SIG-M5 treated with dmso at 0.1 percent for 504 hours (cell line): Measurements from ENCODE around the gene OLFM2.
A peak's percentile ranks its signal among the peaks of the same experiment; 100 is the strongest.
"Not testable (repeated sequence)": the region's sequence is repeated elsewhere in the genome, so short reads cannot be mapped to it uniquely, and the experiment has no call there.

Experiments used
- DNase-seq: peaks from one replicate; lab custom pipeline; 2025; ENCODE audit not compliant: unreplicated experiment; lab: John Stamatoyannopoulos, UW

The OLFM2 gene

DNA sequence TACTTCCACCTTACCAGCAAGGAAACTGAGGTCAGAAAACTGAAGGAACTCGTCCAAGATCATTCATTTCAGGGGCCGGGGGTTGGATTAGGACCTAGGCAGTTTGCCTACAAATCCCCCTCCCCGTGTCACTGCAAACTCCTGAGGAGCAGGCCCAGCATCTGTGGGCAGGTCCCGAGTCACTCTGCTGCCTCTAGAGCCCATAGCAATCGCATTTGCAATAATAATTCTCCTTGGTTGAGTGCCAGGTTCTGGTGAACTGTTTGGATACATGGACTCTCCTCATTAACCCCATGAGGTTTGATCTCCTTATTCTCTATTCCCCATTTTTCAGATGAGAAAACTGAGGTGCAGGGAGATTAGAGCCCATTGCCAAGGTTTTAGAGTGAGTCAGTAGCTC, 100.3 kb downstream of the OLFM2 start:
- DNase-seq: peak; percentile 17

DNA sequence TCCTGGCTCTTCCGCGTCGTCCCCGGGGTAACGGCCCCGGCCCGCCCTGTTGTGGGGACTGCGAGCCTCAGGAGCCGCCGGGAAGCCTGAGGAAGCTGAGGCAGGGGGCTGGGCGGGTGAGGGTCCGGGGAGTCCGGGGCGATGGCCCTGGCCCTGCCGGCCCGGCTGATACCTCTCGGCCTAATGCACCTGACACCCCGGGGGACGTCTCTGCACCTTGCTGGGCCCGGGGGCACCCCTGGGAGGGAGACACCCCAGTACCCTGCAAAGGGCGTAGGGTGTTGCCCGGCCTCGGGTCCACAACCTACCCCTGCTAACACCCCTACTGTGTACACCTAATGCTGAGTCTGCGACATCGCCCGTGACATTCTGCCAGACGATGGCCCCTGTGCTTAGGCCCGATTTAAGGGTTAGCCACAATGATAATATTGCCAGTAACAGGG, 100.8 kb downstream of the OLFM2 start:
- no peak for DNase-seq

DNA sequence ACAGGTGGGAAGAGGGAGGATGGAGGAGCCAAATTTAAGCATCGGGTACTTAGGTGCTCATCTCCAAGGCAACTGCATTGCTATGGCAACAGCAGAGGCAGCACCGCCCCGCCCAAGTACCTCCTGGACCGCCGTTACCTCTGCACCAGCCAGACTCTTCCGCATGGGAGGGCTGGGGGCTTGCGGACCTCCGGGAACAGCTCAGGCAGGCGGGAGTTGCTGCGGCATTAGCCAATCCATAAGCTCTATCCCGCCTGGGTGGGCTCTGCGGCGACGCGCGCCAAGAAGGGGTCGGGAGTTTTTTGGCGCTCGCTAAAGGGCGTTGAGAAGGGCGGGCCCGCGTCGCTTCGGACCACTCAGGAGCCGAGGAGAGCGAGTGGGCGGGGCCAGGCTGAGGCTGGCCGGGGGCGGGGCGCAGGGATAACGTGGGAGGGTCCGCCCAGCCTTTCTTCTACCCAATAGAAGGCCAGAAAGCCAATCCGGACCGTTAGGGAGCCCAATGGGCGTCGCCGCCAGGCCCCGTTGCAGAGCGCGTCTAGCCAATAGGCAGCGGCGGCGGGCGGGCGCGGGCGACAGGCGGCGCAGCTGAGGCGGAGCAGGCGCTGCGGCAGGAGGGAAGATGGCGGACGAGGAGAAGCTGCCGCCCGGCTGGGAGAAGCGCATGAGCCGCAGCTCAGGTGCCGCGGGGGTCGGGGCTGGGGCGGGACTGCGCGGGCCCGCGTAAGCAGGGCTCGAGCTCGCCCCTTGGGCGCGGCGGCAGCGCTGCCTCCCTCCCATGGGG, 101.4 kb downstream of the OLFM2 start, which contains the start of gene PIN1:
PIN1 (plus strand) TSS at position 593 of the 781 bp plus-strand sequence; CDS start at position 620, 27 bp downstream.
- peak; percentile 96 for DNase-seq

DNA sequence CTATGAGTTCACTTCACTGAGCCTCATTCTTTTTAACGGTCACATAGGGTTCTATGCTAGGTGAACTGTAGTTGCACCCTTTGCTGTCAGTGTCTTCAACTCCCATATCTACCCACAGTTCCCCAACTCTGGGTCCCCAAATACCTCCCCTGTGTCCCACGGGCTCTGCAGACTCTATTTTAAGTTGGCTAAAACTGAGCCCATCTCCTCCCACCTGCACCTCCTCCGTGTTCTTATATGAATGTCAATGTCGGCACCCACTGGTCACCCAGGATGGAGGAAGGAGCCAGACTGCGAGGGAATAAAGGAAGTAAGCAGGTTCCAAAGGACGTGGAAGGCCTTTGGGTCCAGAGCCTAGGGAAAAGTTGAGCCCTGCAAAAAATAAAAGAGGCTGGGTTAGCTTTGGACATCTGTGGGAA, 102.0 kb downstream of the OLFM2 start:
- no peak for DNase-seq

DNA sequence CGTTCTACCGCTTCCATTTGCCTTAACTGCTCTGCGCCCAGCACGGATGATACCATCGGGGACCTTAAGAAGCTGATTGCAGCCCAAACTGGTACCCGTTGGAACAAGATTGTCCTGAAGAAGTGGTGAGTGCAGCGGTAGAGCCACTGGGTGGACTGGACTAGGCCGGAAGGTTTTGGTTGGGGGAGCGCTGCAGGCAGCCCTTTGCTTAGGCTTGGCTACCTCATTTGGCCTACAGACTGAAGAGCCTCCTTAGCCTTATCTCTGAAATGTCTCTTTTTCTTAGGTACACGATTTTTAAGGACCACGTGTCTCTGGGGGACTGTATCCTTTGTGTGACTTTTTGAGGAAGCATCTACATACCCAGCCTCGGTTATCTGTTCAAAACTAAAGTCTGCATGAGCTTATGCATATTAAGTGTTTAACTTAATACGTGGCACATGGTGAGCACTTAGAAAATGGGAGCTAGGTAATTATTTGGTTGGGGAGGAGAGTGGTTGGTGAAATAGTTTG, 107.7 kb downstream of the OLFM2 start:
- DNase-seq: peak; percentile 2

DNA sequence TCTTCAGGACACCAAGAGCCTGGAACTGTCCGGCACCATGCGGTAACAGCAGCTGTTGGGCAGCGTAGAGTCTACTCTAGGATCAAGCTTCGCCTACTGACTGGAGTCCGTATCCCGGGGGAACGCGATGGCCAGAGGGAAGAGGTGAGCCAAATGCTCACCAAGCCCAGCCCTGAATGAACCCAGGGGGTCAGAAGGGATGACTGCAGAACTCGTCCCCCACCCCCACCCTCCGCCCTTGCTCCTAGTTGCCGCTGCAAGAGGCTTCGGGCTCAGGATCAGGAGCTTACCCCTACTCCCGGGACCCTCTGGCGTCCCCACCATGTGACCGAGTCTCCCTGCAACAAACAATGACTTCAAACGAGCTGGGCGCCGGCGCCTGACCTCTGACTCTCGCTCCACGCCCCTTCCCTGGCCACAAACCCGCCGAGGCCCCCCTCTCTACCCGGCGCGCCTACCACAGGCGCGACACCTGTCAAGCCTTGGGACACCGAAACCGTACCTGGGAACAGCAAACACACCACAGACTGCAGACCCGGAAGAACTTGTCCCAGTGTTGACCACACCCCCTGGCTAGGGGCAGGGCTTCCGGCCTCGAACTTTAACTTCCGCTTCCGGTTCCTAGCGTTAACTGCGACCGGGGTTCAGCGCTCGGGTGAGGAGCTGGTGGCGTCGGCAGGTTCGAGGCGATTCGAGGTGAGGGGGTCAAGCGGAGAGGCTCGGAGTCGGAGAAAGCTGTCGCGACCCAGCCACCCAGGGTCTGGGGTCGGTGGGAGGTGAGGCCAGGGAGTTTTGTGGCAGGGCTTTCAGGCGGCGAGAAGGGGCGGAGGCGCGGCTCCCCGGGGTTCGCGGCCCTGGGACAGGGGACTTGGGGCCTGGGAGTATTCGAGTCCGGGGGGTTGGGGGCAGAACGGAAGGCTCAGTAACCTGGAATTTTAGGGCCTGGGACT, 108.8 kb downstream of the OLFM2 start, which contains the start of gene UBL5:
UBL5 (plus strand) TSS at position 630 of the 950 bp plus-strand sequence. CDS start 420 bp downstream, outside the sequence.
- peak; percentile 92 for DNase-seq

DNA sequence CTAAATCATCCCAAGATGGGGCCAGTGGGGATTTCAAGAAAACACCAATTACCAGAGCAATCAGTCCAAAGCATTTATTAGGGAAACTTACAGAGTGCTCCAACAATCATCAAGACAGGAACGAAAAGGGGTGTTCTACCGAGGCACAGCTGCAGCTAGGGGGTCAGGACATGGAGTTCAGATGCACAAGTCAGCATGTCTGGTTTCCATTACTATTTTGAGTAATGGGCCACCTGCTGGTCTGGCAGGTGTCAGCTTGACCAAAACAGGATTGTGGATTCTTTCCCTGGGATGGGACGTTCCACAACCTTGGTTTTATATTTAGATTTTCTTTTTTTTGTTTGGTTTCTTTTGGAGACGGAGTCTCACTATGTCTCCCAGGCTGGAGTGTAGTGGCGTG, 112.5 kb downstream of the OLFM2 start:
- DNase-seq: no peak

DNA sequence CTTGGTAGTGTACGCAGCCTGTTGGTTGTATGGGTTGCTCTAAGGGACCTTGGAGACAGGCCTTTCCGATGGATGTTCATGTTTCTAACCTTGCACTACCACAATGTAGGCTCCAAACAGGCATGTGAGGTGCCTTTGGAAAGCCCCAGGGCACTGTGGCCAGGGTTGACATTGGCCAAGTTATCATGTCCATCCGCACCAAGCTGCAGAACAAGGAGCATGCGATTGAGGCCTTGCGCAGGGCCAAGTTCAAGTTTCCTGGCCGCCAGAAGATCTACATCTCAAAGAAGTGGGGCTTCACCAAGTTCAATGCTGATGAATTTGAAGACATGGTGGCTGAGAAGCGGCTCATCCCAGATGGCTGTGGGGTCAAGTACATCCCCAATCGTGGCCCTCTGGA, 116.3 kb downstream of the OLFM2 start:
- DNase-seq: not testable (repeated sequence)

DNA sequence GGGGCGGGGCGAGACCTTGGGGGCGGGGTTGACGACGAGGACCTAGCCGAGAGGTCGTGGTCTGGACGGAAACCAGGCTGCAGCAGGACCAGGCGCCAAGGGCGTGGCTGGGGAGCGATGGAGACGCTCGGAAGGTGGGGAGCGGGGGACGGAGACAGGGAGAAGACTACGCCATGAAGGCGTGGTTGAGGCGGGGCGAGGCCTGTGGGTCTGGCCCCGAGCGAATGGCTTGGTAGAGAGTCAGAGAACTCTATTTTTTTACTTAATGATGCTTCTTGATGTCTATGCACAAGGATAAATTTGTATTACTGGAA, 116.8 kb downstream of the OLFM2 start:
- DNase-seq: no peak

DNA sequence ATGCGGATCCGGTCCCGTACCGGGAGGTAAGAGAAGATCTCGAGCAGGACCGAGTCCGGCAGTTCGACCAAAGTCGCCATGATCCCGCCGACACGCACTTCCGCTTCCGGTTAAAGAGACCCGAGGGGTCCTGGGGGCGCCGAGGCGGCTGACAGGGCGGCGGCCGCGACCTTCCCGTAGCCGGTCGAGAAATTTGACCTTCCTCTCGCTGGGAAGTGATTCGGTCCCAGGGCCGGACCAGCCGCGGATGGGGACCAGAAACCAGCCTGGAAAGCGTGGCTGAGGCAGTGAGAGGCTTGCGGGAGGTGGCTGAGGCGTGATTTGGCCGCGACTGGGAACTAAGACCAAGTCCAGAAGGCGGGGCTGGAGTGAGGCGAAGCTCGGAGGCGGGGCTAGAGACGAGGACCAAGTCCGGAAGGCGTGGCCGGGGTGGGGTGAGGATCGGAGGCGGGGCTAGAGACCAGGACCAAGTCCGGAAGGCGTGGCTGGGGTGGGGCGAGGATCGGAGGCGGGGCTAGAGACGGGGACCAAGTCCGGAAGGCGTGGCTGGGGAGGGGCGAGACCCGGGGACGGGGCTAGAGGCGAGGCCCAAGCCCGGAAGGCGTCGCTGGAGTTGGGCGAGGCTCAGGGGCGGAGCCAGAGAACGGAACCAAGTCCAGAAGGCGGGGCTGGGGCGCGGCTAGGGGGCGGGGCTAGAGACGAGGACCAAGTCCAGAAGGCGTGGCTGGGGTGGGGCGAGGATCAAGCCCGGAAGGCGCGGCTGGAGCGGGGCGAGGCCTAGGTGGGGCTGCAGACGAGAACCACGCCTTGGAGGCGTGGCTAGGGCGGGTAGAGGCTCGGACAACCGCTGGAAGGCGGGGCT, 117.3 kb downstream of the OLFM2 start, which contains the start of gene FBXL12:
FBXL12 (minus strand) TSS at position 346 of the 862 bp plus-strand sequence; CDS start at position 80, 266 bp downstream.
- peak; percentile 98 for DNase-seq

DNA sequence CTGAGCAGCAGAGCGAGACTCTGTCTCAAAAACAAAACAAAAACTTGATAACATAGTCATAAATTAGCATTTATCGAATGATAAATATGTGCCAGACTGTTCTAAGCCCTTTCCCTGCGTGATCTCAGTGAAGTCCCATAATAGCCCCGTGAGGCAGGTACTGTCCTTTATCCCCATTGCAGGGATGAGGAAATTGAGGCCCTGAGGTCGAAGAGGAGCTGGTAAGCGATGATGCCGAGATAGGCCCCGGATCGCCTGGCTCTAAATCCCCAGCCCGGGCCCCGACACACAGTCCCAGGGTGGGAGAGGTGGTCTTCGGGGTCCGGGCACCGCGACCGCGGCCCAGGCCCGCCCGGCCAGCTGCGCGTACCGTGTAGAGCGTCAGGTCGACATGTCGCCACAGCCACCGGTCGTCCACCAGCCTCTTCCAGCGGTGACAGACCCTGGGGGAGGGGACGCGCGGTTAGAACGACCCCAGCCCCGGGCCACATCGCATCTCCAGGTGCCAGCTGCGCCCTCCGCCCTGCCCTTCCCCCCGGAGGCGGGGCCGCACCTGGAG, 118.1 kb downstream of the OLFM2 start:
- no peak for DNase-seq

DNA sequence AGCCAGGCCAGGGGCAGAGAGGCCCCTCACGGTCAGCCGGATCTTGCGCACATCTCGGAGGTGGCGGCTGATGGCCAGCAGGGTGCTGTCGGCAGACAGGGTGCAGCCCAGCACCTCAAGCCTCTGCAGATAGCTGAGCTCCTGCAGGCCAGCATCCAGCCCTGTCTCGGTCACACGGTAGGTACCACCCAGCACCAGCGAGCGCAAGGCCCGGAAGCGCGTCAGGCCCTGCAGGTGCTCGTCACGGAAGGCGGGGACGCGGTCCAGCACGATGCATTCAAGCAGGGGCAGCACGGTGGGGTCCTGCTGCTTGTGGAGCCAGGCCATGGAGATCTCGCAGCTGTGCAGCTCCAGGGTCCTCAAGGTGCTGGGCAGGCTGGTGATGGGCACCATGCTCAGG, 125.2 kb downstream of the OLFM2 start:
- DNase-seq: no peak

DNA sequence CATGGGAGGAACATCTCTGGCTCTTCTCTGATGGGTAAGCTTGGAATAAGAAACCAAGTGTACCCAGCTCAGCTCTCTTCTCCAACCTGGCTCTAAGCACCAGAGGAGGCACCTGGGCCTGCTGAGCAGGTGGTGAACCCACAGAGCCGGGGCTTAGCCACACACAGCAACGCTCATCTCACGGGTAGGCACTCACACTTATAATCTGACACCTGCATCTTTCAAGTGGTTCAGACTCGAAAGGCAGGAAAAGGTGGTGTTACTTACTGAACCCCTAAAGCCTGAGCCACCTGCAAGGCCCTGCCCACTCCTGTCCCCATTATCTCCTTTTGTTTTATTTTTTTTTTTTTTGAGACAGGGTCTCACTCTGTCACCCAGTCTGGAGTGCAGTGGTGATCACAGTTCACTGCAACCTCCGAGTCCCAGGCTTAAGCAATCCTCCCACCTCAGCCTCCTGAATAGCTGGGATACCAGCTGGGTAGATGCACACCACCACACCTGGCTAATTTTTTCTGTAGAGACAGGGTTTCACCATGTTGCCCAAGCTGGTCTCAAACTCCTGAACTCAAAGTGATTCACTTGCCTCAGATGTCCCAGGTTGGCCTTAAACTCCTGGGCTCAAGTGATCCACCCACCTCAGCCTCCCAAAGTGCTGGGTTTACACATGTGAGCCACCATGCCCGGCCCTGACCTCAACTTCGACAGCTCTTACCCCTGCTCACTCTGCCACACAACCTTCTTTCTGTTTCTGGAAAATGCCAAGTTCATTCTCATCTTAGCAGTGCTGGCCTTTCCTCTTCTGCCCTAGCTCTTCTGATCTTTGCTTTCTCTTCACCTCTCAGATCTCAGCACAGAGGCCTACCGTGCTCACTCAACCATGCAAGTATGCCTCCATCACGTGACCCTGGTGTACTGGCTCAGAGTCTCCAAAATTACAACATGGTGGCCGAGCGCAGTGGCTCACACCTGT, 127.2 kb downstream of the OLFM2 start:
- DNase-seq: no peak

DNA sequence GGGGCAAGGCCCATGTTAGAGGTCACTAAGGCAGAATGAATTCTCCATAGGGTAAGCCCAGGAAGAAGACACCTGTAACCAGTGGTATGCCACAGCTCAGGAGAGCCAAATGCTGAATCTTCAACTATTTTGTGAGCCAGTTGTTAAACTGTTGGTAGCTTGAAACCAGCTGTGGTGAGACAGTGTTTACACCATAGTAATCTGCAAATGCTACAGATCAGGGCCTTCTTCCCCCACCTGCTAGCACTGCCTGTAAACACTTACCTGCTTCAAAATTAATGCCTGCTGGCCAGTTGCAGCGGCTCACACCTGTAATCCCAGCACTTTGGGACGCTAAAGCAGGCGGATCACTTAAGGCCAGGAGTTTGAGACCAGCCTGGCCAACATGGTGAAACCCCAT, 129.5 kb downstream of the OLFM2 start:
- no peak for DNase-seq
